GM12872 (cell line): ENCODE measurements around the gene ZNF668.

ENCODE experiments used
- TF ChIP-seq, protein P1 (sequence below): IDR thresholded peaks from 3 replicates; pipeline ENCODE4 v1.5.1; 2011; ENCODE audit warnings: low read depth, mild to moderate bottlenecking, low read length, moderate library complexity; ENCODE audit not compliant: insufficient read depth

ZNF668 gene

DNA sequence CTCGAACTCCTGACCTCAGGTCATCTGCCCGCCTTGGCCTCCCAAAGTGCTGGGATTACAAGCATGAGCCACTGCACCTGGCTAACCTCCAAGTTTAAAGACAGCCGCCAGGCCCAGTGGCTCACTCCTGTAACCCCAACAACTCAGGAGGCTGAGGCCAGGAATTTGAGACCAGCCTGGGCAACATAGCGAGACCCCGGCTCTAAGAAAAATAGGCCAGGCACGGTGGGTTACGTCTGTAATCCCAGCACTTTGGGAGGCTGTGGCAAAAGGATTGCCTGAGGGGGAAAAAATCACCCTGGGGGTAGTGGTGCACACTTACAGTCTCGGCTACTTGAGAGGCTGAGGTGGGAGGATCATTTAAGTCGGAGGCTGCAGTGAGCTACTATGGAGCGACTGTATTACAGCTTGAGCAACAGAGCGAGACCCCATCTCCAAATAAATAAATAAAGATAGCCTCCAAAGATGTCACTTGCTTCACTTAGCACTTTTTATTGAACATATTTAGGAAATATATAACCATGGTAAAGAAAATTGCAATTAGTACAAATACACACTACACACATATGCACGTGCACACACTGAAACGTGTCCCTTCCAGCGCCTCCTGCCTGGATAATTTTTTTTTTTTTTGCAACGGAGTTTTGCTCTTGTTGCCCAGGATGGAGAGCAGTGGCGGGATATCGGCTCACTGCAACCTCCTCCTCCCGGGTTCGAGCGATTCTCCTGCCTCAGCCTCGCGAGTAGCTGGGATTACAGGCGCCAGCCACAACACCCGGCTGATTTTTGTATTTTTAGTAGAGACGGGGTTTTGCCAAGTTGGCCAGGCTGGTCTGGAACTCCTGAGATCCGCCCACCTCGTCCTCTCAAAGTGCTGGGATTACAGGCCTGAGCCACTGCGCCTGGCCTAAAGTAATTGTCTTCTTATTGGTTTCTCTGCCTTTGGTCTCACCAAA is 32.7 kb upstream of the ZNF668 start:
- TF ChIP-seq, protein P1, sequence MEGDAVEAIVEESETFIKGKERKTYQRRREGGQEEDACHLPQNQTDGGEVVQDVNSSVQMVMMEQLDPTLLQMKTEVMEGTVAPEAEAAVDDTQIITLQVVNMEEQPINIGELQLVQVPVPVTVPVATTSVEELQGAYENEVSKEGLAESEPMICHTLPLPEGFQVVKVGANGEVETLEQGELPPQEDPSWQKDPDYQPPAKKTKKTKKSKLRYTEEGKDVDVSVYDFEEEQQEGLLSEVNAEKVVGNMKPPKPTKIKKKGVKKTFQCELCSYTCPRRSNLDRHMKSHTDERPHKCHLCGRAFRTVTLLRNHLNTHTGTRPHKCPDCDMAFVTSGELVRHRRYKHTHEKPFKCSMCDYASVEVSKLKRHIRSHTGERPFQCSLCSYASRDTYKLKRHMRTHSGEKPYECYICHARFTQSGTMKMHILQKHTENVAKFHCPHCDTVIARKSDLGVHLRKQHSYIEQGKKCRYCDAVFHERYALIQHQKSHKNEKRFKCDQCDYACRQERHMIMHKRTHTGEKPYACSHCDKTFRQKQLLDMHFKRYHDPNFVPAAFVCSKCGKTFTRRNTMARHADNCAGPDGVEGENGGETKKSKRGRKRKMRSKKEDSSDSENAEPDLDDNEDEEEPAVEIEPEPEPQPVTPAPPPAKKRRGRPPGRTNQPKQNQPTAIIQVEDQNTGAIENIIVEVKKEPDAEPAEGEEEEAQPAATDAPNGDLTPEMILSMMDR = no peak

DNA sequence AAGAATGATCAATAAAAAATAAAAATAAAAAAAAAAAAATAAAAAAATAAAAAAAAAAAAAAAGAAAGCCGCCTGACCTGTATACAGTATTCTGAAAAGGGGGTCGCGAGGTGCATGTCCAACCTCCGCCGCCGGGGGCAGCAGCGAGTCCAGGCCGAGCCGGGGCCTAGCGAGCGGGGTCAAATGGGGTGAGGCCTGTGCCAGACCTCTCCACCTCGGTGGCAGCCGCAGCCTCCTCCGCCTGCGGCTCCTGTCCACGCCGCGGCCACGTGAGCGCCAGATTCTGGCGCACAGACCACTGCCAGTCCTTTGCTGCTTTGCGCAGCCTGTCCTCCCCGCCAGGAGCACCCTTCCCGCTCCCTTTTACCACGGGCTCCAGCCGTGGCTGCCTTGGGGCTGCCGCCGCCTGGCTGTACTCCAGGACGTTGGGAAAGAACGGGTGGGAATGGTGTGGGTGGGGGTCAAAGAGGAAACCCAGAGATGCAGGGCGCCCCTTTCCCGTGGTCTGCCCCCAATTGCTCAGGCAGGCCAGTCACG is 31.7 kb upstream of the ZNF668 start:
- TF ChIP-seq, protein P1 = peak; percentile 83

DNA sequence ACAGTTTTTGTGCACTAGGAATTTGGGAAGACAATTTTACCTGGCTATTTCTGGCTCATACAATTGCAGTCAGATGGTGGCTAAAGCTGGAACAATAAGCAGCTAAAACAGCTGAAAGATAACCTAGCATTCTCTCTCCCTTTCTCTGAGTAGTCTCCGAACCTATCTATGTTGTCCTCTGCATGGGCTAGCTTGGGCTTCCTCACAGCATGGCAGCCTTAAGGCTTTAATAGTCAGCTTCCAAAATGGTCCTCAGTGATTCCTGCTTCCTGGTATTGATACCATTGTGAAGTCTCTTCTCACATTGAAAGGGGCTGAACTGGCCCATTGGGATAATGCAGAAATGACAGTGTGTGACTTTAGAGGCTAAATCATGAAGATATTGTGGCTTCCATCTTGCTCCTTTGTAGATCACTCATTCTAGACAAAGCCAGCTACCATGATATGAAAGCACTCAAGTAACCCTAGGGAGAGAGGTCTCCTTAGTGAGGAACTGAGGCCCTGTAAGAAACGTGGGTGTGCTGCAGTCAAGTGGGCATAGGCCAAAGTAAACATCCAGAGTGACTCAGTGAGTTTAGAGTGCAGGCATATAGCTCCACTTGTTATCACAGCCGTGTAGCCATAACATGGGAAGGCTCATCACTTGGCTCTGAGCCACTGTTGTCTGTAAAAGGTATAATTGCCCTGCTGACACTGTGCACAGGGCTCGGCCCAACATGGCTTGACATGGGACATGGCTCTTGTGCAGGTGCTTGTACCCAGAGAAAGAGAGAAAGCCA is 26.0 kb upstream of the ZNF668 start:
- TF ChIP-seq, protein P1 = no peak

DNA sequence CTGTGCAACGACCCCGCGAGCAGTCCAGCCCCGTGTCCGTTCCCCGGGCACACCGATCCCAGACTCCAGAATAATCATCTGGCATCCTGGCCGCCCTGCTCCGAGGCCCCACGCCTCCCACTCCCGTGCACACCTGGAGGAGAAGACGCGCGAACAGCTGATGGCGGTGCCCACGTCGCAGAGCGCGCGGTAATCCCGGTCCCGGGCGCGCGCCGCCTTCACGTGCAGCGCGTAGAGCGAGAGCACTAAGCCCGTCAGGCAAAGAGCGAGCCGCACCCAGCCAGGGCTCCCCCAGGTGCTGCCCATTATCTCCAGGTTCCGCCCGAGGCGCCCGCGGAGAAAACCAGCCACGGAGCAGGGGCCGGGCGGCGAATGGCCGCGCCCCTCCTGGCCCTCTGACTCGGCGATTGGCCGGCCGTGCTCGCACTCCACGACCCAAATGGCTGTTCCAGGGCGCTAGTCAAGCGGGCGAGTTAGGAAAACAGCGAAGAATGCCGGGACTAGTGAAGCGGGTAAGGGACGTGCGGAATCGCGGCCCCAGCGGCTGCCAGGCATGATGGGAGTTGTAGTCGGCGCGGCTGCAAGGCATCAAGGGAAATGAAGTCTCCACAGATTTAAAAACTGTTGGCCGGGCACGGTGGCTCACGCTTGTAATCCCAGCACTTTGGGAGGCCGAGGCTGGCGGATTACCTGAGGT is 20.5 kb upstream of the ZNF668 start, which contains the start of gene VKORC1:
TSS of gene VKORC1 (minus strand) at position 374 of the 697 bp plus-strand sequence. CDS start at position 306, 68 bp downstream.
- TF ChIP-seq, protein P1 = no peak

DNA sequence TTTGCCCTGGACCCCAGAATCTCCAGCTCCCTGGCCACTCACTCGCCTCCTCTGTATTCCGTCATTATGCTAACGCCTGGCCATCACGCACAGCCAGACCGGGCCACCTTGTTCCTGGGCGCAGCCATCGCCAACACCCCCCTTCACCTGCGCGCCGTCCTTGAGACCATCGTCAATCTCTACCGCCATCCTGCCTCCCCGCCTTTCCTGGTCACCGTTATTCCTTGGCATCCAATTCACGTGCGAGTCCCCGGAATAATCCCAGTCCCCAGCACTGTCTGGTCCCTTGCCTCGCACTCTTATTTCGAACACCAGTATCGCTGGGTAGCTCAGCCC is 20.0 kb upstream of the ZNF668 start:
- TF ChIP-seq, protein P1 = no peak

DNA sequence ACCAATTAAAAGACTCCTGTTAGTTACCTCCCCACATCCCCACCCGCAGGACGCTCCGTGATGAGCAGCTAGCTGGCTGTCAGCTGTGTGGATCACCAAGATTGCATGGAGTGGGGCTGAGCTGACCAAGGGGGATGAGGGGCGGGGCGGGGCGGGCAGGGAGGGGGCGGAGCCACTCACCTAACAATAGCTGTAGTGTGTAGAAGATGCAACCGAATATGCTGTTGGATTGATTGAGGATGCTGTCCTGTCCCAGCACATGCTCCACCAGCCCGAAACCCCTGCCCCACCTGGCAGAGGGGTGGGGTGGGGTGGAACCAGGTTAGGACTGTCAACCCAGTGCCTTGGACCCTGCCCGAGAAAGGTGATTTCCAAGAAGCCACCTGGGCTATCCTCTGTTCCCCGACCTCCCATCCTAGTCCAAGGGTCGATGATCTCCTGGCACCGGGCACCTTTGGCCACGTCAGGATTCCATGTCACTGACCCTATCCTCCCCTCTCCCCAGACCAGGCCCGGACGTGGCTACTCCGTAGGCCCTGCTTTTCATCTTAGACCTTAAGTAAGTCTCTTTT is 19.2 kb upstream of the ZNF668 start:
- TF ChIP-seq, protein P1 = no peak
